Aorta (tissue), 5 donors: ENCODE results near the gene DIO1. TPM values are rescaled to one million over a fixed set of nuclear protein-coding genes. Genes with fewer than 3 reads are reported as not detected.
A peak's percentile ranks its signal among the peaks of the same experiment; 100 is the strongest.

ENCODE experiments used
- ATAC-seq: fragments of 200-7000 bp; cut with Tn5 transposase; one replicate; pipeline ENCODE4 v1.9.1; 2022; ENCODE audit warnings: moderate library complexity; ENCODE audit not compliant: low FRiP score
- DNase-seq, 2 donors: peaks; one replicate each; pipeline ENCODE4 v3.0.0-alpha.2; 2020
- H3K27ac ChIP-seq, 2 donors: one replicate each; pipeline ENCODE4 v1.5.1; 2013; ENCODE audit warnings: low read length in 2 of 2, mild to moderate bottlenecking in 2 of 2, moderate library complexity in 2 of 2, control low read depth in 1 of 2, inconsistent platforms in 1 of 2, low read depth in 1 of 2
- H3K27me3 ChIP-seq, 2 donors: one replicate each; pipeline ENCODE4 v1.6.1; 2013; ENCODE audit warnings: control low read depth in 1 of 2, low read length in 1 of 2, mild to moderate bottlenecking in 1 of 2, moderate library complexity in 1 of 2; ENCODE audit not compliant: insufficient read depth in 2 of 2, control insufficient read depth in 1 of 2
- H3K36me3 ChIP-seq, 2 donors: one replicate each; pipeline ENCODE4 v1.6.1; 2013; ENCODE audit warnings: control low read depth in 1 of 2, low read length in 1 of 2, mild to moderate bottlenecking in 1 of 2; ENCODE audit not compliant: insufficient read depth in 2 of 2, control insufficient read depth in 1 of 2
- H3K4me1 ChIP-seq, 2 donors: one replicate each; pipeline ENCODE4 v1.6.1; 2013; ENCODE audit warnings: low read length in 2 of 2, control low read depth in 1 of 2, mild to moderate bottlenecking in 1 of 2, moderate library complexity in 1 of 2; ENCODE audit not compliant: insufficient read depth in 2 of 2, control insufficient read depth in 1 of 2
- H3K4me3 ChIP-seq, 2 donors: one replicate each; pipeline ENCODE4 v1.5.1; 2013; ENCODE audit warnings: low read length in 2 of 2, control low read depth in 1 of 2, mild to moderate bottlenecking in 1 of 2
- H3K9me3 ChIP-seq: one replicate; pipeline ENCODE4 v1.6.1; 2013; ENCODE audit warnings: mild to moderate bottlenecking, low read length; ENCODE audit not compliant: control insufficient read depth
- WGBS, 2 donors: extraction: QIAGEN DNeasy Blood & Tissue Kit; methylation state at CpG; one replicate each; pipeline ENCODE4 v1.1.7; 2013; 5-methylcytosine and 5-hydroxymethylcytosine counted together
- intact Hi-C, 2 donors: fragments of 100-400 bp; cut with DNase I; formaldehyde crosslinking; loops; one replicate each; pipeline versions ENCODE4 v1.14.2 to v1.15.0; 2022
- polyA plus RNA-seq, 2 donors: library from polyadenylated mRNA; stranded (reverse); fragments of 200-250 nt; gene quantifications; one replicate each; pipeline ENCODE4 v1.2.3, GENCODE V29; 2013
- total RNA-seq, 2 donors: library from RNA; stranded (reverse); fragmentation: NEBNext Ultra II Directional; extraction: Animal tissue kit (Norgen Biotek cat#: 25700); gene quantifications; one replicate each; pipeline ENCODE4 v1.2.1, GENCODE V29; 2021
- donor health status: healthy with polysubstance abuse.
- donor health status: Bipolar disorder and iron deficiency.
- donor health status: DM: no; HTN: no; CAD: no.
- donor health status: DM: no; HTN: no; CAD: no.
- donor health status: DM: yes; HTN: yes; CAD: no.

The DIO1 gene
- total and polyA plus RNA-seq, 4 donors: not detected

GRCh38 chr1:53943090-53943489 lies 49.1 kb downstream of the DIO1 start:
- Histone ChIP-seq H3K9me3 (no peaks in the 10 kb centered on the region), H3K4me1 (no peaks in the 10 kb centered on the region), H3K36me3 (no peaks in the 10 kb centered on the region), H3K4me3 (no peak overlapping the region), H3K27ac (no peak overlapping the region), H3K27me3 (no peaks in the 10 kb centered on the region)
- DNase-seq (no peak), ATAC-seq (no peak)
- WGBS, 2 donors: 97 to 98% methylated on average over 6 of the region's 6 CpGs
- intact Hi-C loops: no loop called here

- peak in 1 of 2 donors; percentile 39 for DNase-seq
- 94 to 95% methylated on average over 14 of the region's 14 CpGs for WGBS, 2 donors
- Histone ChIP-seq H3K4me1 (no peaks in the 10 kb centered on the region), H3K9me3 (no peaks in the 10 kb centered on the region), H3K27ac (no peak overlapping the region), H3K4me3 (no peak overlapping the region), H3K36me3 (no peaks in the 10 kb centered on the region), H3K27me3 (no peaks in the 10 kb centered on the region)
- intact Hi-C loops: no loop called here
- ATAC-seq: no peak
Observed at GRCh38 chr1:53943490-53944043, 49.6 kb downstream of the DIO1 start.

- H3K36me3 ChIP-seq: no peaks in the 10 kb centered on the region
- H3K4me1 ChIP-seq: no peaks in the 10 kb centered on the region
- intact Hi-C loops: loop anchor here (5.0 kb wide), 2 partner anchors 52 to 108 kb away; partner anchors contain the start of genes DIO1 (in 1 of the 2), TCEANC2 (in 1 of the 2) and TMEM59 (in 1 of the 2)
- no peaks in the 10 kb centered on the region for H3K9me3 ChIP-seq
- ATAC-seq: no peak
- 53 to 56% methylated on average over 20 of the region's 20 CpGs for WGBS, 2 donors
- peak overlapping the region in 1 of 2 donors; percentile 28 for H3K27ac ChIP-seq
- H3K4me3 ChIP-seq: peak overlapping the region; percentile 56 to 62
- DNase-seq: peak in 1 of 2 donors; percentile 45
- H3K27me3 ChIP-seq: no peaks in the 10 kb centered on the region
Observed at GRCh38 chr1:53944469-53945182, 50.6 kb downstream of the DIO1 start.

GRCh38 chr1:53945183-53945432 lies 51.1 kb downstream of the DIO1 start:
- Histone ChIP-seq H3K4me3 (peak overlapping the region; percentile 56 to 62), H3K27me3 (no peaks in the 10 kb centered on the region), H3K9me3 (no peaks in the 10 kb centered on the region), H3K36me3 (no peaks in the 10 kb centered on the region), H3K4me1 (no peaks in the 10 kb centered on the region), H3K27ac (peak overlapping the region in 1 of 2 donors; percentile 89)
- no peak for ATAC-seq
- intact Hi-C loops: loop anchor here (5.0 kb wide), 2 partner anchors 53 to 107 kb away; partner anchors contain the start of genes DIO1 (in 1 of the 2), TCEANC2 (in 1 of the 2) and TMEM59 (in 1 of the 2)
- 0% methylated on average over 16 of the region's 16 CpGs for WGBS, 2 donors
- no peak for DNase-seq

GRCh38 chr1:53945433-53946251 lies 51.7 kb downstream of the DIO1 start, which contains the start of gene IFT25:
TSS of gene IFT25 (minus strand) at chr1:53945699. CDS start at chr1:53940082, 5,617 bp downstream.
- Histone ChIP-seq H3K4me1 (no peaks in the 10 kb centered on the region), H3K27me3 (no peaks in the 10 kb centered on the region), H3K36me3 (no peaks in the 10 kb centered on the region), H3K27ac (peak within 1 kb of the TSS in 1 of 2 donors; percentile 89), H3K4me3 (peak within 1 kb of the TSS; percentile 80 to 92), H3K9me3 (no peaks in the 10 kb centered on the region)
- 0 to 1% methylated on average over 58 to 90 of the region's 90 CpGs for WGBS, 2 donors
- ATAC-seq: peak; percentile 98
- intact Hi-C loops: loop anchor here (5.0 kb wide), 2 partner anchors 53 to 107 kb away; partner anchors contain the start of genes DIO1 (in 1 of the 2), TCEANC2 (in 1 of the 2) and TMEM59 (in 1 of the 2)
- DNase-seq: peak; percentile 98 to 100

GRCh38 chr1:53946252-53947171 lies 52.5 kb downstream of the DIO1 start, which contains the start of gene LRRC42:
TSS of gene LRRC42 (plus strand) at chr1:53946350. CDS start at chr1:53952000, 5,650 bp downstream.
- WGBS, 2 donors: 2% methylated on average over 32 to 58 of the region's 58 CpGs
- H3K27me3 ChIP-seq: no peaks in the 10 kb centered on the region
- no peaks in the 10 kb centered on the region for H3K36me3 ChIP-seq
- peak within 1 kb of the TSS; percentile 80 to 92 for H3K4me3 ChIP-seq
- intact Hi-C loops: loop anchor here (5.0 kb wide), 2 partner anchors 54 to 106 kb away; partner anchors contain the start of genes DIO1 (in 1 of the 2), TCEANC2 (in 1 of the 2) and TMEM59 (in 1 of the 2)
- H3K4me1 ChIP-seq: no peaks in the 10 kb centered on the region
- no peaks in the 10 kb centered on the region for H3K9me3 ChIP-seq
- ATAC-seq: peak; percentile 94
- peak within 1 kb of the TSS in 1 of 2 donors; percentile 89 for H3K27ac ChIP-seq
- no peak for DNase-seq

GRCh38 chr1:53947172-53947907 lies 53.4 kb downstream of the DIO1 start:
- H3K4me1 ChIP-seq: no peaks in the 10 kb centered on the region
- peak overlapping the region in 1 of 2 donors; percentile 28 for H3K27ac ChIP-seq
- no peaks in the 10 kb centered on the region for H3K9me3 ChIP-seq
- DNase-seq: no peak
- no peak for ATAC-seq
- peak overlapping the region in 1 of 2 donors; percentile 92 for H3K4me3 ChIP-seq
- peaks cover 0 to 6% of the 10 kb centered on the region in 2 donors for H3K36me3 ChIP-seq
- 25 to 27% methylated on average over 6 of the region's 6 CpGs for WGBS, 2 donors
- H3K27me3 ChIP-seq: no peaks in the 10 kb centered on the region
- intact Hi-C loops: loop anchor here (5.0 kb wide), 2 partner anchors 55 to 105 kb away; partner anchors contain the start of genes DIO1 (in 1 of the 2), TCEANC2 (in 1 of the 2) and TMEM59 (in 1 of the 2)
